ENCODE data around the gene BEST1.
A peak's percentile ranks its signal among the peaks of the same experiment; 100 is the strongest.

GRCh38 chr11:61966734-61967115 lies 16.6 kb downstream of the BEST1 start:
- TF ChIP-seq POLR2AphosphoS5 (IDR thresholded peaks at IDR 0.05; ENCODE audit: insufficient read depth, low read depth, low read length) (no peak), MAX (IDR thresholded peaks at IDR 0.05; ENCODE audit: insufficient read depth, insufficient read length) (no peak), POLR2A (IDR thresholded peaks at IDR 0.05; ENCODE audit: low read depth, low read length) (no peak), CTCF (IDR thresholded peaks at IDR 0.05; ENCODE audit: extremely low read depth in 1 of 2, insufficient read depth in 1 of 2, low read depth in 1 of 2, low read length in 2 of 2) (no peak), EZH2 (IDR thresholded peaks at IDR 0.05; ENCODE audit: borderline replicate concordance, low read depth, low read length, severe bottlenecking) (no peak), MYC (IDR thresholded peaks at IDR 0.05; ENCODE audit: low read depth, low read length) (no peak), GATA2 (IDR thresholded peaks at IDR 0.05; ENCODE audit: insufficient read depth, insufficient read length, low read depth, low read length) (peak; percentile 29), JUN (IDR thresholded peaks at IDR 0.05; ENCODE audit: borderline replicate concordance, insufficient read depth, insufficient read length, low read depth) (no peak), FOS (IDR thresholded peaks at IDR 0.05; ENCODE audit: borderline replicate concordance, insufficient read depth, low read length) (no peak)
